GM19043 (cell line): ENCODE results near the gene WWOX.

Experiments
- ATAC-seq: cut with Tn5 transposase; IDR thresholded peaks from one replicate; pipeline ENCODE4 v1.9.1; 2021; ENCODE audit warnings: low read depth; ENCODE audit not compliant: unreplicated experiment

Gene WWOX

GRCh38 chr16:78538919-78539318 lies 439.5 kb downstream of the WWOX start:
- ATAC-seq: no peak

- no peak for ATAC-seq
Observed at GRCh38 chr16:78542419-78542818, 443.0 kb downstream of the WWOX start.

GRCh38 chr16:78543023-78543422 lies 443.6 kb downstream of the WWOX start:
- no peak for ATAC-seq

GRCh38 chr16:78549366-78549765 lies 449.9 kb downstream of the WWOX start:
- no peak for ATAC-seq

GRCh38 chr16:78551487-78552085 lies 452.1 kb downstream of the WWOX start:
- no peak for ATAC-seq

- no peak for ATAC-seq
Observed at GRCh38 chr16:78552106-78552675, 452.7 kb downstream of the WWOX start.

- no peak for ATAC-seq
Observed at GRCh38 chr16:78552716-78553115, 453.3 kb downstream of the WWOX start.

GRCh38 chr16:78553268-78554039 lies 454.0 kb downstream of the WWOX start:
- no peak for ATAC-seq

- ATAC-seq: no peak
Observed at GRCh38 chr16:78556421-78556820, 457.0 kb downstream of the WWOX start.

GRCh38 chr16:78560997-78561396 lies 461.5 kb downstream of the WWOX start:
- ATAC-seq: no peak

GRCh38 chr16:78562111-78562510 lies 462.7 kb downstream of the WWOX start:
- ATAC-seq: no peak

GRCh38 chr16:78562650-78563049 lies 463.2 kb downstream of the WWOX start:
- no peak for ATAC-seq

GRCh38 chr16:78563905-78564304 lies 464.5 kb downstream of the WWOX start:
- ATAC-seq: no peak

- no peak for ATAC-seq
Observed at GRCh38 chr16:78566397-78567073, 467.1 kb downstream of the WWOX start.

- no peak for ATAC-seq
Observed at GRCh38 chr16:78570399-78571141, 471.1 kb downstream of the WWOX start.

GRCh38 chr16:78571434-78571833 lies 472.0 kb downstream of the WWOX start:
- no peak for ATAC-seq

GRCh38 chr16:78571898-78572358 lies 472.5 kb downstream of the WWOX start:
- ATAC-seq: no peak

- peak; percentile 82 for ATAC-seq
Observed at GRCh38 chr16:78574571-78574970, 475.1 kb downstream of the WWOX start.

GRCh38 chr16:78576941-78577340 lies 477.5 kb downstream of the WWOX start:
- no peak for ATAC-seq

GRCh38 chr16:78577630-78578029 lies 478.2 kb downstream of the WWOX start:
- no peak for ATAC-seq

- no peak for ATAC-seq
Observed at GRCh38 chr16:78579020-78579419, 479.6 kb downstream of the WWOX start.
